LNCAP (cell line): ENCODE data around the gene ATP6AP2.

Source experiments
- TF ChIP-seq, protein P1 (sequence below): fragments of 450-650 bp; IDR thresholded peaks from 2 replicates; pipeline ENCODE4 v1.5.1; 2017; ENCODE audit warnings: mild to moderate bottlenecking

ATP6AP2 gene

DNA sequence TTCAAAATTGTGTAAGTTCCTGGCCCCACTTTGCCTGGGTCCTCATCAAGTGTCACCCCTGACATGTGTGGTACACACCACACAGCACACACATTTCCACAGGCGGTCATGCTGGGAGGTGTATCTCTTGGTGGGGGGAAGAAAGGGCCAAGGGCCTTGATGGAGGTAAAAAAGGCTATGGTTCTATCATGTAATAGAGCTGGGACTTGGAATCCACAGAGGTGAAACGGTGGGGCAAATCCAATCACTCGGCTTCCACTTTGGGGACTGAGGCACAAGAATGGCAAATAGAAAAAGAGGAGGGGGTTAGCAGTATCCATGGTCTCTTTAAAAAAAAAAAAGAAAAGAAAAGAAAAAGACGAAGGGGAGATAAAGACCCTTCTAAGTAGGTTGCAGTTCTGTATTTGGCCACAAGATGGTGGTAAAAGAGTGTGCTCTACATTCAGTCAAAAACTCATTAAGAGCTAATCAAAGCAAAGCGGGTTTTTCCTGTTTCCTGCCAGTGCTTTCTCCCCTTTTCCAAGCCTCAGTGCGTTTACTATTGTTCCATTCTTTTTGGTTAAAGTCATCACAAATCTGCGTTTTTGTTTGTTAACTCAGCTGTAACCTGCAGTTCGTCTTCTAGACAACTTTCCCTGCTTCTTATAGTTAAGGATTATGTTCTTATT lies 37.0 kb upstream of the ATP6AP2 start:
- TF ChIP-seq, protein P1, sequence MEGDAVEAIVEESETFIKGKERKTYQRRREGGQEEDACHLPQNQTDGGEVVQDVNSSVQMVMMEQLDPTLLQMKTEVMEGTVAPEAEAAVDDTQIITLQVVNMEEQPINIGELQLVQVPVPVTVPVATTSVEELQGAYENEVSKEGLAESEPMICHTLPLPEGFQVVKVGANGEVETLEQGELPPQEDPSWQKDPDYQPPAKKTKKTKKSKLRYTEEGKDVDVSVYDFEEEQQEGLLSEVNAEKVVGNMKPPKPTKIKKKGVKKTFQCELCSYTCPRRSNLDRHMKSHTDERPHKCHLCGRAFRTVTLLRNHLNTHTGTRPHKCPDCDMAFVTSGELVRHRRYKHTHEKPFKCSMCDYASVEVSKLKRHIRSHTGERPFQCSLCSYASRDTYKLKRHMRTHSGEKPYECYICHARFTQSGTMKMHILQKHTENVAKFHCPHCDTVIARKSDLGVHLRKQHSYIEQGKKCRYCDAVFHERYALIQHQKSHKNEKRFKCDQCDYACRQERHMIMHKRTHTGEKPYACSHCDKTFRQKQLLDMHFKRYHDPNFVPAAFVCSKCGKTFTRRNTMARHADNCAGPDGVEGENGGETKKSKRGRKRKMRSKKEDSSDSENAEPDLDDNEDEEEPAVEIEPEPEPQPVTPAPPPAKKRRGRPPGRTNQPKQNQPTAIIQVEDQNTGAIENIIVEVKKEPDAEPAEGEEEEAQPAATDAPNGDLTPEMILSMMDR: peak; percentile 66

DNA sequence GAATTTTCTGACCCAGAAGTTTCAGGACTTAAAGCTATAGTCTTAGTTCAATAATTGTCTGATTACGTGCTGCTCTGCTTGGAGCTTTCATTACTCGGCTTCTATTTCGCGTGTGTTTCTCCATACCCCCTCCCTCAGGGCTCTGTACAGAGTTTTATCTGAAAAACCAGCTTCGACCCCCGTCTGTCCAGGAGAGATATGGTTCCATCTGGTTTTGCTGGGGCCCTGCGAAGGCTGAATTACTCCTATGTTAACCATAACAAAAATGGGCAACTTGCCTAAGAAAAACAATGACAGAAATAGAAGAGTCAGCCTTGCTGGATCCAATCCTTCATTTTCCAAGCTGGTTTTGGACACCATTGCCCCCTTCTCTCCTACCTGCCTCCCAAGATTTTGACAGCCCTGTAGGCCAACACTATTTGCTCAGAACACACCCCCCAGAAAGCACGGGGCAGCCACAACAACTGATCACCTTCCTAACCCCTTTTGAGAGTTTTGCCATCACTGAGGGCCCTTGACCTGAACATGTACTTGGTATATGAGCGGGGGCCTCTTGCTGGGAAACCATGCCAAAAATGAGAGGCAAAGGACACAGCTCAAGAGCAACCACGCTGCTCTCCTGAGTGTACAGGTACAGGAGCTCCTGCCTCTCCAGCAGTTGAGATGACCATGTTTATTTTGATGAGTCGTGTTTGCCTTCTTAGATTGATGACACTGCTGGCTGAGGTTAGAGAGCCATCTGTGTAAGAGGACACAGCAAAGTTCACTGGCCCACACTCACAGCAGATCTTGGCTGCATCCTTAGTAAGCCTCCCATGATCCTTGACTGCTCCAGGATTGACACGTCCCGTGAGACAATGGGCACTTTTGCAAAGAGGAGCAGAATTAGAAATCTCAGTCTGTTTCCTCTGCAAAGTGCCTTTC lies 36.2 kb upstream of the ATP6AP2 start:
- TF ChIP-seq, protein P1: no peak

DNA sequence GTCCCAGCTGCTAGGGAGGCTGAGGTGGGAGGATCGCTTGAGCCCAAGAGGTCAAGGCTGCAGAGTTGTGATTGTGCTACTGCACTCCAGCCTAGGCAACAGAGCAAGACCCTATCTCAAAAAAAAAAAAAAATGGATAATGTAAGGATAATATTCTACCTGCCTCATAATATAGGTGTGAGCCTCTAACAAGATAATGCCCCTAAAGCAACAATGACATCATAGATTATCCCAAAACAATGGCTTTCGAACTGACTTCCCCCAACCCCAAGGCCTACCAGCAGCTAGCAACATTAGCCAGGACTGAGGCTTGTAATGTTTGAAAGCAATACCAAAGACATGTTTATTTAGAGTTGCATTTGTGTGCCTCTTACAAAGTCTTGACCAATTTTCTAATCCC lies 33.9 kb upstream of the ATP6AP2 start:
- TF ChIP-seq, protein P1: no peak

DNA sequence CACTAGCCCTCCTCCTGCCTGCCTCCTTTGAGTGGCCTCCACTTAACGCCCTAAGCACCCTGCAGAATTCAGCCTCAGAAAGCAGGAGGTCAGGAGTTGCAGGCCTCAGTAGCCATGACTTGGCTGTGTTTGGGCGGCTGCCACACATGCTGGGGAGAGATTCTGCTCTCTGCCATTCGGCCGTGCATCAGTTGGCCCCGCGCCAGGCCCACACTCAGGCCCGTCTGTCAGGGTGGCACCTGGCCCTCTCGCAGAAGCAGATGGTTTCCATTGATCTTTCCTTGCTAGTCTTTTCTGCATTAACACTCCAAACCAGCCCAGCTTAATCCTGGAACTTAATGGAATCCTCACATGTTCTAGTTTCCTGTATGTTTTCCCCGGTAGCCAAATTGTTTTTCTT lies 30.7 kb upstream of the ATP6AP2 start:
- TF ChIP-seq, protein P1: no peak

DNA sequence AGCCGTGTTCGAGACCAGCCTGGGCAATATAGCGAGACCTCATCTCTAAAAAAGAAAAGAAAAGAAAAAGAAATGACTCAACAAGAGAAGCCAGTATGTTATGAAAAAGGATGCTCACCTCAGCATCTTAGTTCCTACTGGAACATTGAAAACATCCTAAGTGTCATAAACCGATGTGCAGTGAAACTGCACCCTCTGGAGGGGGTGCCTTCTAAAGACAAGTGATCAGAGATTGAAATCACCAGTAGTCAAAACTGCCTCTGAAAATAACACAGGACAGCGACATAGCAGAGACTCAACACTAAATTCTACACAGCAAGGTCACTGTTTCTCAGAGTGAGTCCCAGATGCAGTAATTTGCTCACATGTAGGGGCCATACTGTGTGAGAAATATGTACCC lies 28.0 kb upstream of the ATP6AP2 start:
- TF ChIP-seq, protein P1: peak; percentile 17; the same call in 1 of the 2 replicates

DNA sequence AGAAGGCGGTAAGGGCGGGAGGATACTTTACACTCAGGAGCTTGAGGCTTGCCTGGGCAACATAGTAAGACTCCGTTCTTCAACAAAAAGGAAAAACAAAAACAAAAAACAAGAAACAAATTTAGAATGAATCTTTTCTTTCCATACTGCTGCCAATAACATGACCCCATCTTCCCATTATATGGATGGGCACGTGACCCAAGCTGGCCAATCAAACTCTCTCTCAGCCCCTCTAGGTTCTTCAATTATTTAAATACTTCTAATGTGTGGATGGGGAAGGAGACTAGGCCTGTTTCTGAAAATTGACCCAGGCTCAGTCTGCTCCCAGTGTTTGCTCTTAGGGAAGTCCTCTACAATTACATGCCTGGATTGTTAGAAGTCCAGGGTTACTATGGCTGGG lies 22.2 kb upstream of the ATP6AP2 start:
- TF ChIP-seq, protein P1: no peak

DNA sequence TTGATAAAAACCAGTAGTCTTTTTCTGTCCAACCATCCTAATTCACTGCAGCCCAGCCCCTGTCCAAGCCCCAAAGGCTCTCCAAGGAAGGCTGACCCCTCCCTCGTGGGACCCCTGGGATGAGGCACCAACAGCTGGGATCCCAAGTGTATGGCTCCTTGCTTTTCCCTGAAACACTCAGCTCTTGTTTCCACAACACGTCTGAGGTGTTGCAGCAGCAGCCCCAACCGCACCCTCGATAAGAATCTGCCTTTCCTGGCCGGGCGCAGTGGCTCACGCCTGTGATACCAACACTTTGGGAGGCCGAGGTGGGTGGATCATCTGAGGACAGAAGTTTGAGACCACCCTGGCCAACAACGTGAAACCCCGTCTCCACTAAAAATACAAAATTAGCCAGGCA lies 17.0 kb upstream of the ATP6AP2 start:
- TF ChIP-seq, protein P1: no peak
